Hepatocyte (in vitro differentiated cells): ENCODE data around the gene DOCK7.

Experiments
- CTCF ChIP-seq: fragments of 200-600 bp; sonication (generic); IDR thresholded peaks from 2 replicates; pipeline ENCODE4 v1.5.1; 2016; ENCODE audit warnings: antibody characterized with exemption, mild to moderate bottlenecking; ENCODE audit not compliant: poor library complexity
- EZH2phosphoT487 ChIP-seq: fragments of 200-600 bp; sonication (generic); IDR thresholded peaks from one replicate; pipeline ENCODE4 v1.6.1; 2018; ENCODE audit warnings: antibody characterized with exemption, mild to moderate bottlenecking, low read depth, moderate library complexity; ENCODE audit not compliant: unreplicated experiment, severe bottlenecking

- TF ChIP-seq CTCF (no peak), EZH2phosphoT487 (no peak)
Measured at GRCh38 chr1:62725255-62725654, 37.1 kb upstream of the DOCK7 start.
